Right lobe of liver (tissue), 4 donors: ENCODE results near the gene UBE2V1.

ENCODE experiments used
- POLR2A ChIP-seq: fragments of 450-650 bp; IDR thresholded peaks from one replicate; pipeline ENCODE4 v1.6.1; 2017; ENCODE audit warnings: antibody characterized with exemption, mild to moderate bottlenecking
- TF ChIP-seq, protein P1 (sequence below), 4 donors: fragments of 200-600 bp in 3 of 4; fragments of 450-650 bp in 1 of 4; IDR thresholded peaks; one replicate each; pipeline versions ENCODE4 v1.5.1 to v1.8.0; 2016 to 2022; ENCODE audit warnings: antibody characterized with exemption in 4 of 4, mild to moderate bottlenecking in 2 of 4
- donor health status: DM: no; HTN: no; CAD: no.
- donor health status: DM: no; HTN: no; CAD: no.
- donor health status: DM: no; HTN: yes; CAD: no.

DNA sequence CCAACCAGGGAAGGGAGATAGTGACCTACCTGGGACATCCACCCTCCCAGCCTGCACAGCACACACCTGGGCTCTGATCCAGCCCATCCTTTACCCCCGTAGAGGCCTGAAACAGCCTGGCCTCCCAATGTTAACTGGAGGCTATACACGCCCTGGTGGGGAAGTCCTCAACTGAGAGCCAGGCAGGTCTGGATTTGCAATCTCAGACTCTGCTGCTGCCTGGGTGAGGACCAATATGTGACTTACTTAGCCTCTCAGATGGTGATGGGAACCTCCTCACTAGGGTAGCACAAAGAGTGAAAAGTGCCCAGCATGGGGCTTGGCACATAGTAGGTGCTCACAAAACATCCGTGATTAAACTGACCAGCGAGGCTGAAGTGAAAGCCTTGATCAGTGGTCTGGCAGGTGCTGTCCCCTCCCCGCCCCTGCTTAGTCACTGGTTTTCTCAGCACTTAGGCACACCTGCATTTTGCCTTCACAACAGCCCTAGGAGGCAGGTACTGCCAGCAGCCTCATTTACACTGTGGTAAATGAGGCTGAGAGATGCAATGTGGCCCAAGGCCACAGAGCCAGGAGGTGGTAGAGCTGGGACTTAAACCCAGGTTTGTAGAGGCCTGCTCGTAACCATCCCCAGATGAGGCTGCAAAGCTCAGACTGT lies 28.2 kb upstream of the UBE2V1 start:
- TF ChIP-seq, protein P1, sequence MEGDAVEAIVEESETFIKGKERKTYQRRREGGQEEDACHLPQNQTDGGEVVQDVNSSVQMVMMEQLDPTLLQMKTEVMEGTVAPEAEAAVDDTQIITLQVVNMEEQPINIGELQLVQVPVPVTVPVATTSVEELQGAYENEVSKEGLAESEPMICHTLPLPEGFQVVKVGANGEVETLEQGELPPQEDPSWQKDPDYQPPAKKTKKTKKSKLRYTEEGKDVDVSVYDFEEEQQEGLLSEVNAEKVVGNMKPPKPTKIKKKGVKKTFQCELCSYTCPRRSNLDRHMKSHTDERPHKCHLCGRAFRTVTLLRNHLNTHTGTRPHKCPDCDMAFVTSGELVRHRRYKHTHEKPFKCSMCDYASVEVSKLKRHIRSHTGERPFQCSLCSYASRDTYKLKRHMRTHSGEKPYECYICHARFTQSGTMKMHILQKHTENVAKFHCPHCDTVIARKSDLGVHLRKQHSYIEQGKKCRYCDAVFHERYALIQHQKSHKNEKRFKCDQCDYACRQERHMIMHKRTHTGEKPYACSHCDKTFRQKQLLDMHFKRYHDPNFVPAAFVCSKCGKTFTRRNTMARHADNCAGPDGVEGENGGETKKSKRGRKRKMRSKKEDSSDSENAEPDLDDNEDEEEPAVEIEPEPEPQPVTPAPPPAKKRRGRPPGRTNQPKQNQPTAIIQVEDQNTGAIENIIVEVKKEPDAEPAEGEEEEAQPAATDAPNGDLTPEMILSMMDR (IDR thresholded peaks at IDR 0.05) = no peak
- no peak for TF ChIP-seq POLR2A
